GM12878 (cell line): ENCODE measurements around the gene ARHGAP45. TPM values are rescaled to one million over a fixed set of nuclear protein-coding genes. Genes with fewer than 3 reads are reported as not detected.
A peak's percentile ranks its signal among the peaks of the same experiment; 100 is the strongest.

Source experiments
- CBX5 ChIP-seq: sonication (generic); IDR thresholded peaks from 2 replicates; pipeline ENCODE4 v1.6.1; 2016; ENCODE audit warnings: low read depth, moderate library complexity, mild to moderate bottlenecking, inconsistent platforms
- CREB1 ChIP-seq: IDR thresholded peaks from 2 replicates; pipeline ENCODE4 v1.6.1; 2012; ENCODE audit warnings: low read depth, mild to moderate bottlenecking, inconsistent platforms
- EED ChIP-seq: sonication (generic); IDR thresholded peaks from 2 replicates; pipeline ENCODE4 v1.6.1; 2016; ENCODE audit warnings: antibody characterized with exemption, low read depth
- EGR1 ChIP-seq, 2 experiments: IDR thresholded peaks; 1 replicate in 1 of 2; 2 replicates in 1 of 2; pipeline ENCODE4 v1.6.1; 2011 to 2012; ENCODE audit warnings: low read depth in 2 of 2, low read length in 2 of 2, borderline replicate concordance in 1 of 2, mild to moderate bottlenecking in 1 of 2, moderate library complexity in 1 of 2
- ESRRA ChIP-seq: IDR thresholded peaks from 2 replicates; pipeline ENCODE4 v1.6.1; 2012; ENCODE audit warnings: mild to moderate bottlenecking, low read length, improper control_type of control experiment
- ETV6 ChIP-seq, 2 experiments: fragments of 450-650 bp in 1 of 2; IDR thresholded peaks in 1 of 2; conservative IDR thresholded peaks in 1 of 2; 2 replicates each; pipeline ENCODE4 v1.6.1; 2014; ENCODE audit warnings: antibody characterized with exemption in 1 of 2, borderline replicate concordance in 1 of 2, low read depth in 1 of 2, mild to moderate bottlenecking in 1 of 2, moderate library complexity in 1 of 2
- HDGF ChIP-seq: fragments of 450-650 bp; IDR thresholded peaks from 2 replicates; pipeline ENCODE4 v1.6.1; 2016; ENCODE audit warnings: antibody characterized with exemption
- IKZF2 ChIP-seq, 2 experiments: fragments of 450-650 bp; IDR thresholded peaks; 2 replicates each; pipeline ENCODE4 v1.6.1; 2017; ENCODE audit warnings: mild to moderate bottlenecking in 2 of 2, moderate library complexity in 2 of 2
- JUNB ChIP-seq: IDR thresholded peaks from 2 replicates; pipeline ENCODE4 v1.6.1; 2016; ENCODE audit warnings: antibody characterized with exemption, mild to moderate bottlenecking
- JUND ChIP-seq: IDR thresholded peaks from 2 replicates; pipeline ENCODE4 v1.6.1; 2012; ENCODE audit warnings: low read depth, mild to moderate bottlenecking, low read length, improper control_type of control experiment, moderate library complexity
- MTA2 ChIP-seq: fragments of 450-650 bp; IDR thresholded peaks from 2 replicates; pipeline ENCODE4 v1.6.1; 2016; ENCODE audit warnings: low read depth, mild to moderate bottlenecking, moderate library complexity
- NFXL1 ChIP-seq: fragments of 450-650 bp; IDR thresholded peaks from 2 replicates; pipeline ENCODE4 v1.6.1; 2017; ENCODE audit warnings: antibody characterized with exemption, mild to moderate bottlenecking, borderline replicate concordance
- NFYA ChIP-seq: IDR thresholded peaks from 2 replicates; pipeline ENCODE4 v1.6.1; 2011; ENCODE audit warnings: low read depth, mild to moderate bottlenecking, low read length, improper control_type of control experiment, borderline replicate concordance
- POLR2A ChIP-seq: IDR thresholded peaks from 2 replicates; pipeline ENCODE4 v1.6.1; 2011; ENCODE audit warnings: low read depth, mild to moderate bottlenecking, low read length
- RAD21 ChIP-seq: IDR thresholded peaks from 2 replicates; pipeline ENCODE4 v1.6.1; 2011; ENCODE audit warnings: mild to moderate bottlenecking, low read depth, low read length, moderate library complexity; ENCODE audit not compliant: insufficient read depth
- RFX5 ChIP-seq: IDR thresholded peaks from 2 replicates; pipeline ENCODE4 v1.6.1; 2011; ENCODE audit warnings: low read depth, low read length, improper control_type of control experiment
- SP1 ChIP-seq: IDR thresholded peaks from one replicate; pipeline ENCODE4 v1.6.1; 2011; ENCODE audit warnings: low read depth, low read length
- SPI1 ChIP-seq: IDR thresholded peaks from 2 replicates; pipeline ENCODE4 v1.6.1; 2011; ENCODE audit warnings: low read depth, mild to moderate bottlenecking, low read length, moderate library complexity, borderline replicate concordance; ENCODE audit not compliant: insufficient read depth
- STAT1 ChIP-seq: fragments of 450-650 bp; conservative IDR thresholded peaks from 2 replicates; pipeline ENCODE4 v1.6.1; 2014; ENCODE audit warnings: antibody characterized with exemption, mild to moderate bottlenecking
- TAF1 ChIP-seq: IDR thresholded peaks from 2 replicates; pipeline ENCODE4 v1.6.1; 2011; ENCODE audit warnings: mild to moderate bottlenecking, low read depth, low read length, borderline replicate concordance
- polyA plus RNA-seq, 11 experiments: library from polyadenylated mRNA; depleted of rRNA in 4 of 11; unstranded in 6 of 11; stranded (reverse) in 5 of 11; fragments of >200 nt; fragmentation: Nextera tagmentation in 4 of 11; fragmentation: Illumina TruSeq in 1 of 11; extraction: Ambion mirVana in 4 of 11; extraction: Trizol in 1 of 11; gene quantifications; 1 replicate in 1 of 11; 2 replicates in 10 of 11; pipeline versions ENCODE4 v1.2.1 to v1.2.3, GENCODE V29; 2011 to 2016; ENCODE audit warnings: inconsistent platforms in 2 of 11, missing spikeins in 2 of 11, low read depth in 1 of 11
- total RNA-seq, 4 experiments: library from RNA; depleted of rRNA in 3 of 4; stranded (reverse); fragments of >200 nt in 3 of 4; fragmentation: Illumina TruSeq in 1 of 4; extraction: Trizol in 1 of 4; gene quantifications; 2 replicates each; pipeline versions ENCODE4 v1.2.1 to v1.2.3, GENCODE V29; 2013 to 2021
- TF ChIP-seq, protein P1 (sequence below): fragments of 450-650 bp; IDR thresholded peaks from 2 replicates; pipeline ENCODE4 v1.6.1; 2017; ENCODE audit warnings: mild to moderate bottlenecking, low read depth, inconsistent platforms; ENCODE audit not compliant: poor library complexity, severe bottlenecking
- TF ChIP-seq, protein P2 (sequence below): fragments of 450-650 bp; IDR thresholded peaks from 2 replicates; pipeline ENCODE4 v1.6.1; 2018; ENCODE audit warnings: borderline replicate concordance, mild to moderate bottlenecking; ENCODE audit not compliant: partially characterized antibody
- TF ChIP-seq, protein P3 (sequence below): IDR thresholded peaks from 2 replicates; pipeline ENCODE4 v1.6.1; 2011; ENCODE audit warnings: borderline replicate concordance, low read depth, mild to moderate bottlenecking, moderate library complexity, low read length; ENCODE audit not compliant: insufficient read depth, poor library complexity, severe bottlenecking
- TF ChIP-seq, protein P4 (sequence below): fragments of 450-650 bp; IDR thresholded peaks from 2 replicates; pipeline ENCODE4 v1.6.1; 2017; ENCODE audit warnings: low read depth, mild to moderate bottlenecking, moderate library complexity

Gene ARHGAP45
- total and polyA plus RNA-seq, 10 of the 15 experiments (the other 5 are each of a cell fraction or from before 2014, with no cell fraction given): 1.4 to 151 (median 59.9) TPM

DNA sequence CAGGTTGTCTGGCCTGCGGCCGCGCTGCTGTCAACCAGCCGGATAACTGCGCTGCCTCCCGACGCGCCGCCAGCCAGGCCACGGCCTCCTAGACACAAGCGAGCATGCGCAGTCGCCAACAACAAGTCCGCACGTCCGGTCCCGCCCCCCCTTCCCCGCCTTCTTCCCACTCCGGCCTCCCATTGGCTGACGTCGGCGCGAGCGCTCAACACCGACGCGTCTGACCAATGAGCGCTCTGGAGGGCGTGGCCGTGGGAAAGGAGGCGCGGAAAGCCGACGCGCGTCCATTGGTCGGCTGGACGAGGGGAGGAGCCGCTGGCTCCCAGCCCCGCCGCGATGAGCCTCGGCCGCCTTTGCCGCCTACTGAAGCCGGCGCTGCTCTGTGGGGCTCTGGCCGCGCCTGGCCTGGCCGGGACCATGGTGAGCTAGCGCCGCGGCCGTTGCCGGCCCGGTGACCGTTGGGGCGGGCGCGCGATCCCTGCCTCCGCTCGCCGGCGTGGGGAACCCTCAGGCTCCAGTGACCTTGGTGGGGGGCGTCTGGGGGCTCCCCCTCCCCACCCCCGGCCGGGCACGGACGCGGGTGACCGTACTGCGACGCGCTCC lies 36.8 kb downstream of the ARHGAP45 start, which contains the start of gene GPX4 (continued):
- TF ChIP-seq, protein P1, sequence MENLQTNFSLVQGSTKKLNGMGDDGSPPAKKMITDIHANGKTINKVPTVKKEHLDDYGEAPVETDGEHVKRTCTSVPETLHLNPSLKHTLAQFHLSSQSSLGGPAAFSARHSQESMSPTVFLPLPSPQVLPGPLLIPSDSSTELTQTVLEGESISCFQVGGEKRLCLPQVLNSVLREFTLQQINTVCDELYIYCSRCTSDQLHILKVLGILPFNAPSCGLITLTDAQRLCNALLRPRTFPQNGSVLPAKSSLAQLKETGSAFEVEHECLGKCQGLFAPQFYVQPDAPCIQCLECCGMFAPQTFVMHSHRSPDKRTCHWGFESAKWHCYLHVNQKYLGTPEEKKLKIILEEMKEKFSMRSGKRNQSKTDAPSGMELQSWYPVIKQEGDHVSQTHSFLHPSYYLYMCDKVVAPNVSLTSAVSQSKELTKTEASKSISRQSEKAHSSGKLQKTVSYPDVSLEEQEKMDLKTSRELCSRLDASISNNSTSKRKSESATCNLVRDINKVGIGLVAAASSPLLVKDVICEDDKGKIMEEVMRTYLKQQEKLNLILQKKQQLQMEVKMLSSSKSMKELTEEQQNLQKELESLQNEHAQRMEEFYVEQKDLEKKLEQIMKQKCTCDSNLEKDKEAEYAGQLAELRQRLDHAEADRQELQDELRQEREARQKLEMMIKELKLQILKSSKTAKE: no peak
- no peak for TF ChIP-seq RAD21
- TF ChIP-seq, protein P2, sequence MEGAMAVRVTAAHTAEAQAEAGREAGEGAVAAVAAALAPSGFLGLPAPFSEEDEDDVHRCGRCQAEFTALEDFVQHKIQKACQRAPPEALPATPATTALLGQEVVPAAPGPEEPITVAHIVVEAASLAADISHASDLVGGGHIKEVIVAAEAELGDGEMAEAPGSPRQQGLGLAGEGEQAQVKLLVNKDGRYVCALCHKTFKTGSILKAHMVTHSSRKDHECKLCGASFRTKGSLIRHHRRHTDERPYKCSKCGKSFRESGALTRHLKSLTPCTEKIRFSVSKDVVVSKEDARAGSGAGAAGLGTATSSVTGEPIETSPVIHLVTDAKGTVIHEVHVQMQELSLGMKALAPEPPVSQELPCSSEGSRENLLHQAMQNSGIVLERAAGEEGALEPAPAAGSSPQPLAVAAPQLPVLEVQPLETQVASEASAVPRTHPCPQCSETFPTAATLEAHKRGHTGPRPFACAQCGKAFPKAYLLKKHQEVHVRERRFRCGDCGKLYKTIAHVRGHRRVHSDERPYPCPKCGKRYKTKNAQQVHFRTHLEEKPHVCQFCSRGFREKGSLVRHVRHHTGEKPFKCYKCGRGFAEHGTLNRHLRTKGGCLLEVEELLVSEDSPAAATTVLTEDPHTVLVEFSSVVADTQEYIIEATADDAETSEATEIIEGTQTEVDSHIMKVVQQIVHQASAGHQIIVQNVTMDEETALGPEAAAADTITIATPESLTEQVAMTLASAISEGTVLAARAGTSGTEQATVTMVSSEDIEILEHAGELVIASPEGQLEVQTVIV: no peak
- TF ChIP-seq NFYA: no peak; the same call in 1 of the 2 replicates
- TF ChIP-seq NFXL1: no peak
- no peak for TF ChIP-seq JUND
- TF ChIP-seq, protein P3, sequence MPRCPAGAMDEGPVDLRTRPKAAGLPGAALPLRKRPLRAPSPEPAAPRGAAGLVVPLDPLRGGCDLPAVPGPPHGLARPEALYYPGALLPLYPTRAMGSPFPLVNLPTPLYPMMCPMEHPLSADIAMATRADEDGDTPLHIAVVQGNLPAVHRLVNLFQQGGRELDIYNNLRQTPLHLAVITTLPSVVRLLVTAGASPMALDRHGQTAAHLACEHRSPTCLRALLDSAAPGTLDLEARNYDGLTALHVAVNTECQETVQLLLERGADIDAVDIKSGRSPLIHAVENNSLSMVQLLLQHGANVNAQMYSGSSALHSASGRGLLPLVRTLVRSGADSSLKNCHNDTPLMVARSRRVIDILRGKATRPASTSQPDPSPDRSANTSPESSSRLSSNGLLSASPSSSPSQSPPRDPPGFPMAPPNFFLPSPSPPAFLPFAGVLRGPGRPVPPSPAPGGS: no peak
- peak; percentile 99 for TF ChIP-seq POLR2A
- TF ChIP-seq EGR1 (IDR thresholded peaks at IDR 0.05; ENCODE audit: borderline replicate concordance in 1 of 2, low read depth in 2 of 2, low read length in 2 of 2): no peak
- TF ChIP-seq, protein P4, sequence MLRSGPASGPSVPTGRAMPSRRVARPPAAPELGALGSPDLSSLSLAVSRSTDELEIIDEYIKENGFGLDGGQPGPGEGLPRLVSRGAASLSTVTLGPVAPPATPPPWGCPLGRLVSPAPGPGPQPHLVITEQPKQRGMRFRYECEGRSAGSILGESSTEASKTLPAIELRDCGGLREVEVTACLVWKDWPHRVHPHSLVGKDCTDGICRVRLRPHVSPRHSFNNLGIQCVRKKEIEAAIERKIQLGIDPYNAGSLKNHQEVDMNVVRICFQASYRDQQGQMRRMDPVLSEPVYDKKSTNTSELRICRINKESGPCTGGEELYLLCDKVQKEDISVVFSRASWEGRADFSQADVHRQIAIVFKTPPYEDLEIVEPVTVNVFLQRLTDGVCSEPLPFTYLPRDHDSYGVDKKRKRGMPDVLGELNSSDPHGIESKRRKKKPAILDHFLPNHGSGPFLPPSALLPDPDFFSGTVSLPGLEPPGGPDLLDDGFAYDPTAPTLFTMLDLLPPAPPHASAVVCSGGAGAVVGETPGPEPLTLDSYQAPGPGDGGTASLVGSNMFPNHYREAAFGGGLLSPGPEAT: no peak
- TF ChIP-seq TAF1: peak; percentile 76
- TF ChIP-seq EED: no peak
- TF ChIP-seq JUNB: no peak
- TF ChIP-seq ETV6 (conservative IDR thresholded peaks at IDR 0.05 in 1 of 2, IDR thresholded peaks at IDR 0.05 in 1 of 2; ENCODE audit: borderline replicate concordance in 1 of 2, low read depth in 1 of 2): no peak
- TF ChIP-seq CBX5: no peak
- TF ChIP-seq CREB1: peak; percentile 75; the same call in 1 of the 2 replicates
- TF ChIP-seq RFX5: peak; percentile 88
- TF ChIP-seq STAT1: 0 out of 2 replicates have a peak, but pooled peaks have one; percentile 45
- TF ChIP-seq SP1: peak; percentile 93
- no peak for TF ChIP-seq IKZF2 (IDR thresholded peaks at IDR 0.05)
- no peak for TF ChIP-seq MTA2
- peak; percentile 99 for TF ChIP-seq HDGF
- no peak for TF ChIP-seq SPI1
- no peak for TF ChIP-seq ESRRA
